ENCODE results near the gene USP20.

Gene USP20

DNA sequence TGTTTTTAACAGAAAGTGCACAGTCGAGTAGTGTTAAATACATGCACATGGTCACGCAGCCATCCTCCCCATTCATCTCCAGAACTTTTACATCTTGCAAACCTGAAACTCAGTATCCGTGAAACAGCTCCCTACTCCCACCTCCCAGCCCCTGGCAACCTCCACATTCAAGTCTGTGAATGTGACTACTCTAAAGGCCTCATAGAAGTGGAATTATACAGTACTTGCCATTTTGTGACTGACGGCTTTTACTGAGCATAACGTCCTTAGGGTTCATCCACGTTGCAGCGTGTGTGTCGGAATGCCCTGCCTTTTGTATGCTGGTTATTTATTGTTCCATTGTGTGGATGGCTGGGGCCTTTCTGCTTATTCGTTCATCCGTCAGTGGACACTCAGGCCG is 35.8 kb downstream of the USP20 start:
- no peak for DNase-seq (ENCODE audit: low spot score)
- in situ Hi-C loops (cut with MboI; ENCODE audit: low pct_unique_long_range_greater_than_20kb, low sequenced_read_pairs, unreplicated experiment), result no loop called here
- TF ChIP-seq, protein P1, sequence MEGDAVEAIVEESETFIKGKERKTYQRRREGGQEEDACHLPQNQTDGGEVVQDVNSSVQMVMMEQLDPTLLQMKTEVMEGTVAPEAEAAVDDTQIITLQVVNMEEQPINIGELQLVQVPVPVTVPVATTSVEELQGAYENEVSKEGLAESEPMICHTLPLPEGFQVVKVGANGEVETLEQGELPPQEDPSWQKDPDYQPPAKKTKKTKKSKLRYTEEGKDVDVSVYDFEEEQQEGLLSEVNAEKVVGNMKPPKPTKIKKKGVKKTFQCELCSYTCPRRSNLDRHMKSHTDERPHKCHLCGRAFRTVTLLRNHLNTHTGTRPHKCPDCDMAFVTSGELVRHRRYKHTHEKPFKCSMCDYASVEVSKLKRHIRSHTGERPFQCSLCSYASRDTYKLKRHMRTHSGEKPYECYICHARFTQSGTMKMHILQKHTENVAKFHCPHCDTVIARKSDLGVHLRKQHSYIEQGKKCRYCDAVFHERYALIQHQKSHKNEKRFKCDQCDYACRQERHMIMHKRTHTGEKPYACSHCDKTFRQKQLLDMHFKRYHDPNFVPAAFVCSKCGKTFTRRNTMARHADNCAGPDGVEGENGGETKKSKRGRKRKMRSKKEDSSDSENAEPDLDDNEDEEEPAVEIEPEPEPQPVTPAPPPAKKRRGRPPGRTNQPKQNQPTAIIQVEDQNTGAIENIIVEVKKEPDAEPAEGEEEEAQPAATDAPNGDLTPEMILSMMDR (IDR thresholded peaks at IDR 0.05; ENCODE audit: extremely low read depth, insufficient read depth, missing control alignments), result no peak

DNA sequence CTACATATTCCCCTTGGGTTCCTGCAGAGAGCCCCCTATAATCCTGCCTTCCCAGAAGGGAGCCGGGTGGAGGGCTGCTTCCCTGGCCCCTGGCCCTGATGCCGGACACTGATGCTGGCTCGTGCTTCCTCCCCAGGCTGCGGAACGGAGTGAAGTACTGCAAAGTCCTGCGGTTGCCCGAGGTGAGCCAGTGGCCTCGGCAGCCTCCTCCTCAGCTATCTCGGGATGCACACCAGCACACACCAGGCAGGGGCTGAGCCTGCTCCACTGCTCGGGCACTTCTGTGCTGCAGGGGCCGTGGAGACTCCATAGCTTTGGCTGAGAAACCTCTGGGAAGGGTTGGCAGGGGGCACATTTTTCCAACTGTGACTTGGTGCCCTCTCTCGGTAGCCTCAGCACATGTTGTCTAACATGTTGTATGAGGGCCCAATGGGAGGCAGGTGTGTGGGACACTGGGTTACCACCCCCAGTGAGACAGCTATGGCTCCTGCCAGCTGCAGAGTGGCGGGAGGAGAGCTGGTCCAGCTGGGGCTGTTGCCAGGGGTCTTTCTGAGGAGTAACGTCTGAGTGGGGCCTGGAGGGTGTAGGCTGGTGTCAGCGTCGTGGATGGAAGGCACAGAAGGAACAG is 38.4 kb downstream of the USP20 start:
- in situ Hi-C loops (cut with MboI; ENCODE audit: low pct_unique_long_range_greater_than_20kb, low sequenced_read_pairs, unreplicated experiment), result no loop called here
- TF ChIP-seq, protein P1 (IDR thresholded peaks at IDR 0.05; ENCODE audit: extremely low read depth, insufficient read depth, missing control alignments), result no peak
- DNase-seq (ENCODE audit: low spot score), result no peak

DNA sequence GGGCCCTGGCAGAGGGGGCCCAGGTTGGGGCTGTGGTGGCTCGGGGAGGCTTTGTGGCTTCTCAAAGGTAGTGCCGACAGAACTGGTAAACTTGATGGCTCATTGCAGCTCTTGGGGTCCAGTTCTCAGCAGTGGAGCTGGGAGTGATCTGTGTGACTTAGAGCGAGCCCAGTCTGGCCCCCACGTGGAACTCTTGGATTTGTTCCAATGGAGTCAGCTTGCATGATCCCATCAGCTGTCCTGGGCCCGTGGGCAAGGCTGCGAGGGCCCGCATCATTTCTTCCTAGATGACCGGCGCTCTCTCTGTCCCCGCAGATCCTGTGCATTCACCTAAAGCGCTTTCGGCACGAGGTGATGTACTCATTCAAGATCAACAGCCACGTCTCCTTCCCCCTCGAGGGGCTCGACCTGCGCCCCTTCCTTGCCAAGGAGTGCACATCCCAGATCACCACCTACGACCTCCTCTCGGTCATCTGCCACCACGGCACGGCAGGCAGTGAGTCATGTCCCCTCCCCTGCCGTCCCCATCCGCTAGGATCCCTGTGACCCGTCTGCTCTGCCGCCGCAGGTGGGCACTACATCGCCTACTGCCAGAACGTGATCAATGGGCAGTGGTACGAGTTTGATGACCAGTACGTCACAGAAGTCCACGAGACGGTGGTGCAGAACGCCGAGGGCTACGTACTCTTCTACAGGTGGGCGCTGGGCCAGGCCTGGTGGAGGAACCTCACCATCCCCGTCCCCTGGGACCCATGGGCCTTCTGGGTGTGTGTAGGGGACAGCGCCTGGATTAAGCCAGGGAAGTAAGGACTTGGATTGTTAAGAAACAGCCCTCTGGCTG is 39.2 kb downstream of the USP20 start:
- no peak for DNase-seq (ENCODE audit: low spot score)
- TF ChIP-seq, protein P1 (IDR thresholded peaks at IDR 0.05; ENCODE audit: extremely low read depth, insufficient read depth, missing control alignments), result no peak
- in situ Hi-C loops (cut with MboI; ENCODE audit: low pct_unique_long_range_greater_than_20kb, low sequenced_read_pairs, unreplicated experiment), result no loop called here

DNA sequence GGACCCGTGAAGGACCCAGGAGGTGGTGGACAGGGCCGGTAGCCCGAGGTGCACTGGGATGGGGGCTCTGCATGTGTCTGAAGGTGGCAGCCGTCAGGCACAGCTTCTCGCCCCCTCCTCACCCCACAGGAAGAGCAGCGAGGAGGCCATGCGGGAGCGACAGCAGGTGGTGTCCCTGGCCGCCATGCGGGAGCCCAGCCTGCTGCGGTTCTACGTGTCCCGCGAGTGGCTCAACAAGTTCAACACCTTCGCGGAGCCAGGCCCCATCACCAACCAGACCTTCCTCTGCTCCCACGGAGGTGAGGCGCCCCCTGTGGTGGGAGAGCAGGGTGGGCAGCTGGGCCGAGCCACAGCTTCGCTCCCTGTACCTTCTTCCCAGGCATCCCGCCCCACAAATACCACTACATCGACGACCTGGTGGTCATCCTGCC is 39.9 kb downstream of the USP20 start:
- no peak for DNase-seq (ENCODE audit: low spot score)
- in situ Hi-C loops (cut with MboI; ENCODE audit: low pct_unique_long_range_greater_than_20kb, low sequenced_read_pairs, unreplicated experiment), result no loop called here
- TF ChIP-seq, protein P1 (IDR thresholded peaks at IDR 0.05; ENCODE audit: extremely low read depth, insufficient read depth, missing control alignments), result peak; percentile 24

DNA sequence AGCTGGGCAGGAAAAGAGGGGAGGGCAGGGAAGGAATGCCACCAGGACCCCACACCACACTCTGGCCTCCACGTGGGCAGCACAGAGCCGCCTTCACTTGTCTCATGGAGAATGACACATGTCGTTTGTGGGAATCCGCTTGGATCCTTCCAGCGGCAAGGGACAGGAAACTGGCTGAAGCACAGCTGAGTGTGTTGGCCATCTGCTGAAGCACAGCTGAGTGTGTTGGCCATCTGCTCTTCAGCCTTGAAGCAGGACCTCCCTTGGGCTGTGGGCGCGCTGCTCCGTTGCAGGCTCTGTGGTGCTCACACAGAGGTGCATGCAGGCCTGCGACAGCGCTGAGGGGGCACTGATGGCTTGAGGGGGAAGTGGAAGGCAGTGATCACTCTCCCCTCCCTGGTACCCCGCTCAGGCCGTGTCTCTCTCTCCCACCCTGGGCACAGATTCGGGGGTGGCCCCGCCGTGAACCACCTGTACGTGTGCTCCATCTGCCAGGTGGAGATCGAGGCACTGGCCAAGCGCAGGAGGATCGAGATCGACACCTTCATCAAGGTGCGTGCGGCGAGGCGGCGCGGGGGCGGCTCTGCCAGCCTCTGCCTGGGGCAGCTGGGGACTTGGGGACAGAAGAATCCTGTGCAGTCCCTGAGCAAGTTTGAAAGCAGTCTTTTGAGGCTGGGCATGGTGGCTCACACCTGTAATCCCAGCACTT is 40.6 kb downstream of the USP20 start:
- no peak for DNase-seq (ENCODE audit: low spot score)
- in situ Hi-C loops (cut with MboI; ENCODE audit: low pct_unique_long_range_greater_than_20kb, low sequenced_read_pairs, unreplicated experiment), result no loop called here
- TF ChIP-seq, protein P1 (IDR thresholded peaks at IDR 0.05; ENCODE audit: extremely low read depth, insufficient read depth, missing control alignments), result no peak

DNA sequence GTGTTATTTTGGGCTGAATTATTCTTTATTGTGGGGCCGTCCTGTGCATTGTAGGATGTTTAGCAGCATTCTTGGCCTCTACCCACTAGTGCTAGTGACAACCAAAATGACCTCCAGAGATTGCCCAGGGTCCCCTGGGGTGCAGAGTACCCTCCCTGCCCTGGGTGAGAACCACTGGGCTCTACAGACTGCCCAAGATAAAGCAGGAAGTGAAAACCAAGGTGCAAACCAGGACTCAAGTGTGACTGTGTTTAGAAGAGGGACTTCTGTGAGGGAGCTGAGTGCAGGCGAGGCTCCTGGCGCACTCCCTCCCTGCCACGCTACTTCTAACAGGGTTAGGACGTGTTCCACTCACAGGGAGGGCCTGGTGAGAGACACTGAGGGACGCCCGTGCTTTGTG is 41.6 kb downstream of the USP20 start:
- in situ Hi-C loops (cut with MboI; ENCODE audit: low pct_unique_long_range_greater_than_20kb, low sequenced_read_pairs, unreplicated experiment), result no loop called here
- TF ChIP-seq, protein P1 (IDR thresholded peaks at IDR 0.05; ENCODE audit: extremely low read depth, insufficient read depth, missing control alignments), result no peak
- no peak for DNase-seq (ENCODE audit: low spot score)

Measured in GM13977 (cell line).